PC-3 (cell line): ENCODE measurements around the gene MRC1. TPM values are rescaled to one million over a fixed set of nuclear protein-coding genes. Genes with fewer than 3 reads are reported as not detected.

Experiments used
- ATAC-seq: fragments of 200-7000 bp; cut with Tn5 transposase; 2 replicates; pipeline ENCODE4 v1.9.1; 2020; ENCODE audit warnings: mild to moderate bottlenecking, moderate library complexity
- BruUV-seq: library from RNA; stranded (reverse); fragments of 400-500 nt; replicated peaks from 2 replicates; lab custom pipeline; 2021; lab: Mats Ljungman, UMichigan
- CTCF ChIA-PET: fragments of 300-600 bp; sonication (Branson Sonifier 250); formaldehyde crosslinking; loops from one replicate; lab custom pipeline; 2022; ENCODE audit warnings: antibody characterized with exemption; lab: Charles Lee
- POLR2A ChIA-PET: fragments of 300-600 bp; sonication (Branson Sonifier 250); formaldehyde crosslinking; loops from one replicate; lab custom pipeline; 2022; ENCODE audit warnings: antibody characterized with exemption; ENCODE audit not compliant: unreplicated experiment; lab: Charles Lee
- DNase-seq: peaks from one replicate; pipeline ENCODE4 v3.0.0-alpha.2; 2015
- H2AFZ ChIP-seq: fragments of 300-600 bp; sonication (generic); 2 replicates; pipeline ENCODE4 v1.6.0; 2016; ENCODE audit warnings: antibody characterized with exemption, low read length
- H3F3A ChIP-seq: fragments of 300-600 bp; sonication (generic); one replicate; pipeline ENCODE4 v1.6.0; 2017; ENCODE audit warnings: antibody characterized with exemption, low read length, control low read depth, mild to moderate bottlenecking; ENCODE audit not compliant: unreplicated experiment
- H3K27ac ChIP-seq: fragments of 300-600 bp; sonication (generic); 2 replicates; pipeline ENCODE4 v1.5.1; 2016; ENCODE audit warnings: mild to moderate bottlenecking, low read length
- H3K27me3 ChIP-seq: fragments of 300-600 bp; sonication (generic); 2 replicates; pipeline ENCODE4 v1.6.1; 2016; ENCODE audit warnings: low read length, mixed read lengths
- H3K36me3 ChIP-seq: fragments of 300-600 bp; sonication (generic); 2 replicates; pipeline ENCODE4 v1.6.1; 2016; ENCODE audit warnings: low read depth, mixed run types, low read length, mixed read lengths
- H3K4me1 ChIP-seq: fragments of 300-600 bp; sonication (generic); 2 replicates; pipeline ENCODE4 v1.5.1; 2016; ENCODE audit warnings: low read length; ENCODE audit not compliant: insufficient read depth
- H3K4me2 ChIP-seq: fragments of 300-600 bp; sonication (generic); 2 replicates; pipeline ENCODE4 v1.6.0; 2016; ENCODE audit warnings: low read length
- H3K4me3 ChIP-seq: fragments of 300-600 bp; sonication (generic); 2 replicates; pipeline ENCODE4 v1.5.1; 2016; ENCODE audit warnings: mild to moderate bottlenecking, low read length, mixed read lengths
- H3K79me2 ChIP-seq: fragments of 300-600 bp; sonication (generic); 2 replicates; pipeline ENCODE4 v1.6.1; 2017; ENCODE audit warnings: low read length, mixed read lengths
- H3K9ac ChIP-seq: fragments of 300-600 bp; sonication (generic); 2 replicates; pipeline ENCODE4 v1.6.0; 2016; ENCODE audit warnings: mild to moderate bottlenecking, low read length
- H3K9me2 ChIP-seq: fragments of 300-600 bp; sonication (generic); replicated peaks from 2 replicates; pipeline ENCODE4 v1.6.1; 2016; ENCODE audit warnings: mixed run types, low read length, mixed read lengths
- H3K9me3 ChIP-seq: fragments of 300-600 bp; sonication (generic); 2 replicates; pipeline ENCODE4 v1.6.1; 2016; ENCODE audit warnings: low read length, mixed read lengths
- H4K20me1 ChIP-seq: fragments of 300-600 bp; sonication (generic); 2 replicates; pipeline ENCODE4 v1.6.1; 2016; ENCODE audit warnings: low read length, mixed read lengths
- EZH2 ChIP-seq: fragments of 300-600 bp; sonication (generic); IDR thresholded peaks from one replicate; pipeline ENCODE4 v1.6.1; 2017; ENCODE audit warnings: antibody characterized with exemption, mild to moderate bottlenecking, low read length; ENCODE audit not compliant: unreplicated experiment
- EZH2phosphoT487 ChIP-seq: fragments of 300-600 bp; sonication (generic); IDR thresholded peaks from 2 replicates; pipeline ENCODE4 v1.6.1; 2018; ENCODE audit warnings: mild to moderate bottlenecking, antibody characterized with exemption, low read length, borderline replicate concordance
- intact Hi-C: fragments of 100-400 bp; cut with micrococcal nuclease; formaldehyde crosslinking; loops from 2 replicates; pipeline ENCODE4 v1.9.0; 2023
- total RNA-seq: library from RNA; depleted of rRNA; stranded (reverse); fragments of >200 nt; gene quantifications from 2 replicates; pipeline ENCODE4 v1.2.3, GENCODE V29; 2014
- TF ChIP-seq, protein P1 (sequence below): fragments of 300-600 bp; sonication (generic); conservative IDR thresholded peaks from 2 replicates; pipeline ENCODE4 v1.5.1; 2017; ENCODE audit warnings: antibody characterized with exemption, low read depth, mild to moderate bottlenecking, low read length

The MRC1 gene
- total RNA-seq, 1 experiment from 2014 or later = not detected

DNA sequence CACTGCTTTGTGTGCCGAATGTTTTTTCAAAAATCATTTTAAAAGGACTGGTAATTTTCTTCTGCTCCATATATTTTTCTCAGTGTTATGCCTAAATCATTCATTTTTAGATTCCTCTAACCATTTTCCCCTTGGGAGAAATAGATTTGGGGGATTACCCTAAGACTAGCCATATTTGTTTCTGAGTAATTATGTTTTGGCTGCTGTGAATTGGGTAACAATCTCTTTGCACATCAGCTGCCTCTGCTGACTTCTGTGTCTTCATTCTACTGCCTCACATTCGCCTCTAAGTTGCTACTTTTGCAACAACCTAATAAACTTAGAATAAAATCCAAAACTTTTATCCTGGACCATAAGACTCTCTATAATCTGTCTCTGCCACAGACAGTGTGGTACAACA is 18.5 kb upstream of the MRC1 start:
- ATAC-seq = no peak
- no peak for DNase-seq
- POLR2A ChIA-PET = no interaction called here

DNA sequence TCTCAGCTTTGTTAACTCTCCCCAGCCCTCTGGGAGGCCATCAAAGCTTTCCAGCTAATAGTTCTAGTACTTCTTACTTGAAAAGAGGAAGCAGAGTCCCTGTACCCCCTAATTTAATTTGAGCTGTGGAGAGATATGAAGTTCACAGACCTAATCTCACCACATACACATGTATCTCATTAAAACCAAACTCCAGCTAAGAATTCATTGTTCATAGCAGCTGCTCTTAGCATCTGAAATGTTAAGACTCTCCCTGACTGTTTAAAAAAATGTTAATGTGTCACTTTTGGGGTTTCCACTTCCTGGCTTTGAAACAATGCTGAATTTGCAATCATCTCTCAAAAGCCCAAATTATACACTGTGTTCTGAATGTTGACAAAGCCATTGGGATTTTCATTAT is 16.2 kb upstream of the MRC1 start:
- POLR2A ChIA-PET = no interaction called here
- Histone ChIP-seq H2AFZ (no peak overlapping the region), H3K27ac (no peak overlapping the region), H3K9me2 (no peaks in the 10 kb centered on the region), H3K4me3 (no peak overlapping the region), H4K20me1 (no peaks in the 10 kb centered on the region), H3K4me1 (0 out of 2 replicates have a peak, but pooled peaks cover 4% of the 10 kb centered on the region), H3K36me3 (no peaks in the 10 kb centered on the region), H3K27me3 (no peaks in the 10 kb centered on the region), H3K9me3 (no peaks in the 10 kb centered on the region), H3F3A (no peaks in the 10 kb centered on the region), H3K79me2 (no peaks in the 10 kb centered on the region), H3K9ac (no peak overlapping the region), H3K4me2 (no peak overlapping the region)
- no peak for DNase-seq
- intact Hi-C loops = no loop called here
- no TSS peak for BruUV-seq
- ATAC-seq = no peak
- TF ChIP-seq EZH2 (no peak), EZH2phosphoT487 (no peak)
- CTCF ChIA-PET = no interaction called here

More for the DNA sequence above, 18.5 kb upstream of the MRC1 start:
- Histone ChIP-seq H3K9ac (no peak overlapping the region), H3K4me2 (no peak overlapping the region), H3K9me2 (no peaks in the 10 kb centered on the region), H2AFZ (no peak overlapping the region), H3K27me3 (no peaks in the 10 kb centered on the region), H3K79me2 (no peaks in the 10 kb centered on the region), H4K20me1 (no peaks in the 10 kb centered on the region), H3K36me3 (no peaks in the 10 kb centered on the region), H3F3A (no peaks in the 10 kb centered on the region), H3K9me3 (no peaks in the 10 kb centered on the region), H3K4me1 (peaks cover 11% of the 10 kb centered on the region), H3K4me3 (no peak overlapping the region), H3K27ac (no peak overlapping the region)
- no TSS peak for BruUV-seq
- intact Hi-C loops = no loop called here
- TF ChIP-seq EZH2 (no peak), EZH2phosphoT487 (no peak)
- TF ChIP-seq, protein P1, sequence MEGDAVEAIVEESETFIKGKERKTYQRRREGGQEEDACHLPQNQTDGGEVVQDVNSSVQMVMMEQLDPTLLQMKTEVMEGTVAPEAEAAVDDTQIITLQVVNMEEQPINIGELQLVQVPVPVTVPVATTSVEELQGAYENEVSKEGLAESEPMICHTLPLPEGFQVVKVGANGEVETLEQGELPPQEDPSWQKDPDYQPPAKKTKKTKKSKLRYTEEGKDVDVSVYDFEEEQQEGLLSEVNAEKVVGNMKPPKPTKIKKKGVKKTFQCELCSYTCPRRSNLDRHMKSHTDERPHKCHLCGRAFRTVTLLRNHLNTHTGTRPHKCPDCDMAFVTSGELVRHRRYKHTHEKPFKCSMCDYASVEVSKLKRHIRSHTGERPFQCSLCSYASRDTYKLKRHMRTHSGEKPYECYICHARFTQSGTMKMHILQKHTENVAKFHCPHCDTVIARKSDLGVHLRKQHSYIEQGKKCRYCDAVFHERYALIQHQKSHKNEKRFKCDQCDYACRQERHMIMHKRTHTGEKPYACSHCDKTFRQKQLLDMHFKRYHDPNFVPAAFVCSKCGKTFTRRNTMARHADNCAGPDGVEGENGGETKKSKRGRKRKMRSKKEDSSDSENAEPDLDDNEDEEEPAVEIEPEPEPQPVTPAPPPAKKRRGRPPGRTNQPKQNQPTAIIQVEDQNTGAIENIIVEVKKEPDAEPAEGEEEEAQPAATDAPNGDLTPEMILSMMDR = no peak
- CTCF ChIA-PET = no interaction called here

DNA sequence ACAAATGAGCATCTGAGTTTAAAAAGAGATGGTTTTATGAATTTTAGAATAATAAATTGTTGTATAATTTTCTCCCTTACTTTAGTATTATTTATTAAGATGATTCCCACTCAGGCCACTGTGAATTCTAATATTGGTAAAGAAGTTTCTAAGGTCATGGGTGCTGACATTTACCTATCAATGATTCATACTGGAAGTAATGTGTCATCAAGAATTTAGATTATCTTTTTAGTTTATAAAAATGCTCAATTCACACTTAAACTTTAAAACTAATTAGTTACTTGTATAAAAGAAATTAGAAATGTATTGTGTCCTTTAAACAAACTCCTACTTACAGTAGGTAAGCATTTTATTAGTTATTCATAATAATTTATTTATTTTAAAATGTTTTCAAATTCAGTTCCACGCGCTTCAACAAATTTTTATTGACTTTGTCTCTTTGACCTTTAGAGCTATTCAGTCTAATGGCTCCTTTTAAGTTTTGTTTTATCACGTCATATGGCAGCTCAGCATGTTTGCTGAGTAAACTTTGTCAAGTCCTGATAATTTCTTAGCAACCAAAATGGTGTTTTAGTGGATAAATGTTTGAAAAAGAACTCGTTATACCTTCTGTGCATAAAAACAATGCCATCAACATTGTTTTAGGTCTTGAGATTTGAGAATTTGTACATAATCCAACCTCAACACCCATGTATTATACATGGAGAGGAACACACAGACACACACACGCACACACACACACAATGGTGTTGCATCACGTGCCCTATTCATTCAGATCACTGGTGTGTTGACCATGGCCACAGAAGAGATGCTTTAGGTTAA is 15.1 kb upstream of the MRC1 start:
- POLR2A ChIA-PET = no interaction called here
- H3K27me3 ChIP-seq = no peaks in the 10 kb centered on the region

More for the DNA sequence above, 15.1 kb upstream of the MRC1 start:
- Histone ChIP-seq H3K9ac (no peak overlapping the region), H3K36me3 (no peaks in the 10 kb centered on the region), H2AFZ (no peak overlapping the region), H3F3A (no peaks in the 10 kb centered on the region), H3K9me3 (no peaks in the 10 kb centered on the region), H4K20me1 (no peaks in the 10 kb centered on the region), H3K9me2 (no peaks in the 10 kb centered on the region), H3K4me3 (no peak overlapping the region), H3K4me2 (no peak overlapping the region), H3K27ac (no peak overlapping the region), H3K4me1 (0 out of 2 replicates have a peak, but pooled peaks cover 4% of the 10 kb centered on the region), H3K79me2 (no peaks in the 10 kb centered on the region)
- BruUV-seq = no TSS peak
- DNase-seq (no peak), ATAC-seq (no peak)
- CTCF ChIA-PET = no interaction called here
- intact Hi-C loops = no loop called here
- TF ChIP-seq EZH2phosphoT487 (no peak), EZH2 (no peak)
- TF ChIP-seq, protein P1 = no peak
